Measurements from ENCODE around the gene AHRR.
"Not testable (repeated sequence)": the region's sequence is repeated elsewhere in the genome, so short reads cannot be mapped to it uniquely, and the experiment has no call there.

AHRR gene

DNA sequence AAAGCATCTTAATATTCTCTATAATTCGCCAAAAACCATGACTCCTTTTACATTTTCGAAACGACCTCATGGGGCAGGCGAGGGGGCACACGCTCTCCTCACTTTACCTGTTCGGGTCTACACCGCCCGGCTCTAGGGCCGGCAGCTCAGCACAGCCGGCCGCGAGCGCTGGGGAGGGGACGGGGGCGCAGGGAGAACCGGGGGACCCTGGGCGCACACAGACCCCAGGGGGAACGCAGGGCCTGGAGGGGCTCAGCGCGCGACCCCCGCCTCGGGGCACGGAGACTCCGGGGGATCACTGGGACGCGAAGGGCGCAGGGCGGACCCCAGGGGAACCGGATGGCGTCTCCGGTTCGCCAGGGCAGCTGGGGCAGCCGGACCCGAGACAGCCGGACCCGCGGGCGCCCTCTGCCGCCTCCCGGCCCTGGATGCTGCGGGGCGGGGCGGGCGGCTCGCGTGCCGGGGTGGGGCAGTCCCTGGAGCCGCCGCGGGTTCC is at the start of gene AHRR:
Gene AHRR (plus strand): TSS at position 485 of the 496 bp plus-strand sequence. CDS start 22,189 bp downstream, outside the sequence.
- Histone ChIP-seq H3K27ac (no peak within 1 kb of the TSS), H3K9ac (no peak within 1 kb of the TSS), H2AFZ (peak within 1 kb of the TSS; percentile 51), H3K4me2 (ENCODE audit: low read length) (peak within 1 kb of the TSS; percentile 47), H3K36me3 (ENCODE audit: control insufficient read depth, insufficient read depth, low read length) (no peaks in the 10 kb centered on the region), H3K9me3 (ENCODE audit: control insufficient read depth, low read length) (no peaks in the 10 kb centered on the region), H3K27me3 (ENCODE audit: control insufficient read depth, insufficient read depth, low read length) (no peaks in the 10 kb centered on the region), H3K4me3 (ENCODE audit: low read depth, low read length) (no peak within 1 kb of the TSS), H3K4me1 (peaks cover 8% of the 10 kb centered on the region), H3K79me2 (no peaks in the 10 kb centered on the region)
- TF ChIP-seq, protein P1, sequence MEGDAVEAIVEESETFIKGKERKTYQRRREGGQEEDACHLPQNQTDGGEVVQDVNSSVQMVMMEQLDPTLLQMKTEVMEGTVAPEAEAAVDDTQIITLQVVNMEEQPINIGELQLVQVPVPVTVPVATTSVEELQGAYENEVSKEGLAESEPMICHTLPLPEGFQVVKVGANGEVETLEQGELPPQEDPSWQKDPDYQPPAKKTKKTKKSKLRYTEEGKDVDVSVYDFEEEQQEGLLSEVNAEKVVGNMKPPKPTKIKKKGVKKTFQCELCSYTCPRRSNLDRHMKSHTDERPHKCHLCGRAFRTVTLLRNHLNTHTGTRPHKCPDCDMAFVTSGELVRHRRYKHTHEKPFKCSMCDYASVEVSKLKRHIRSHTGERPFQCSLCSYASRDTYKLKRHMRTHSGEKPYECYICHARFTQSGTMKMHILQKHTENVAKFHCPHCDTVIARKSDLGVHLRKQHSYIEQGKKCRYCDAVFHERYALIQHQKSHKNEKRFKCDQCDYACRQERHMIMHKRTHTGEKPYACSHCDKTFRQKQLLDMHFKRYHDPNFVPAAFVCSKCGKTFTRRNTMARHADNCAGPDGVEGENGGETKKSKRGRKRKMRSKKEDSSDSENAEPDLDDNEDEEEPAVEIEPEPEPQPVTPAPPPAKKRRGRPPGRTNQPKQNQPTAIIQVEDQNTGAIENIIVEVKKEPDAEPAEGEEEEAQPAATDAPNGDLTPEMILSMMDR (IDR thresholded peaks at IDR 0.05) = peak; percentile 42

DNA sequence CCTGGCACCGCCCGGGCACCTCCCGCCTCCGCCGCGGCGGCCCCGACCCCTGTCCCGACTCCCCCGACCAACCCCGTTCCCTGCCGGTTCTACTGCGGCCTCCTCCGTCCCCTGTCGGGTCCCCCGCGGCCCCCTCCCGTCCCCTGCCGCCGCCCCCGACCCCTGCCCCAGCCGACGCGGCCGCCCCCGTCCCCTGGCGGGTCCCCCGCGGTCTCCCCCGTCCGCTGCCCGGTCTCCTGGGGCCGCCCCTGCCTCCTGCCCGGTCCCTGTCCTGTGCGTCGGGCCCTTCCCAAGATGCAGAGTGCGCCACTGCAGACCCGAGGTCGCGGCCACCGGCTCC is 49.7 kb upstream of the AHRR start:
- Histone ChIP-seq H3K4me2 (ENCODE audit: low read length) (peak overlapping the region; percentile 49), H3K4me3 (ENCODE audit: low read depth, low read length) (peak overlapping the region; percentile 77), H3K79me2 (peaks cover 23% of the 10 kb centered on the region), H3K27ac (peak overlapping the region; percentile 75), H2AFZ (peak overlapping the region; percentile 36)
- H3K27me3 ChIP-seq (ENCODE audit: control insufficient read depth, insufficient read depth, low read length); H3K4me1 ChIP-seq; H3K9me3 ChIP-seq (ENCODE audit: control insufficient read depth, low read length); H3K36me3 ChIP-seq (ENCODE audit: control insufficient read depth, insufficient read depth, low read length); H3K9ac ChIP-seq: not testable (repeated sequence)

DNA sequence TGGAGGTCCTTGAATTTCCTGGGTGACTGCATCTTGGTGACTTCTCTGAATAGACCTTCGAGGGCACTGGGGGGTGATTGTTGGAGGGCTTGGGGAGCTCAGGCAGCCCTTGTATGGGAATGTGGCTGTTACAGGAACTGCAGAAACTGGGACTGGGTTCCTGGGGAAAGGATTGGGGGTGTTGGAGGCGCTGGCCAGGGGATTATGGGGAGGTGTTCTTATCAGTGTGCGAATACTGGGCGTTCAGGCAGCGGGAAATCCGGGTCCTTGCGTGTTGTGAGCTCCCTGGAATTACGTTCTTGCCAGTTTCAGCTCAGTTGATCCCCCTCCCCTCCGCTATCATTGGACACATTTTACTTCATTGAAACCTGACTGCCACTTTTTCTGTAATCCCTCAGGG is 48.4 kb upstream of the AHRR start:
- H3K4me3 ChIP-seq (ENCODE audit: low read depth, low read length); H3K36me3 ChIP-seq (ENCODE audit: control insufficient read depth, insufficient read depth, low read length); H3K4me1 ChIP-seq; H3K9me3 ChIP-seq (ENCODE audit: control insufficient read depth, low read length); H3K27ac ChIP-seq; H3K4me2 ChIP-seq (ENCODE audit: low read length); H2AFZ ChIP-seq; H3K9ac ChIP-seq; H3K27me3 ChIP-seq (ENCODE audit: control insufficient read depth, insufficient read depth, low read length): not testable (repeated sequence)
- peaks cover 27% of the 10 kb centered on the region for H3K79me2 ChIP-seq

GRCh38 chr5:273491-273890 is 48.0 kb upstream of the AHRR start:
- H3K4me2 ChIP-seq (ENCODE audit: low read length); H3K36me3 ChIP-seq (ENCODE audit: control insufficient read depth, insufficient read depth, low read length); H3K4me3 ChIP-seq (ENCODE audit: low read depth, low read length): not testable (repeated sequence)

GRCh38 chr5:274346-274745 is 47.2 kb upstream of the AHRR start:
- H3K9me3 ChIP-seq (ENCODE audit: control insufficient read depth, low read length); H3K4me3 ChIP-seq (ENCODE audit: low read depth, low read length); H3K9ac ChIP-seq; H3K36me3 ChIP-seq (ENCODE audit: control insufficient read depth, insufficient read depth, low read length); H2AFZ ChIP-seq; H3K27ac ChIP-seq; H3K4me2 ChIP-seq (ENCODE audit: low read length); H3K4me1 ChIP-seq; H3K27me3 ChIP-seq (ENCODE audit: control insufficient read depth, insufficient read depth, low read length): not testable (repeated sequence)
- H3K79me2 ChIP-seq = peaks cover 37% of the 10 kb centered on the region

More at GRCh38 chr5:273491-273890, 48.0 kb upstream of the AHRR start:
- H3K79me2 ChIP-seq = peaks cover 30% of the 10 kb centered on the region
- H2AFZ ChIP-seq; H3K27ac ChIP-seq; H3K9me3 ChIP-seq (ENCODE audit: control insufficient read depth, low read length); H3K4me1 ChIP-seq; H3K9ac ChIP-seq; H3K27me3 ChIP-seq (ENCODE audit: control insufficient read depth, insufficient read depth, low read length): not testable (repeated sequence)

- Histone ChIP-seq H2AFZ (no peak overlapping the region), H3K4me2 (ENCODE audit: low read length) (no peak overlapping the region), H3K36me3 (ENCODE audit: control insufficient read depth, insufficient read depth, low read length) (no peaks in the 10 kb centered on the region), H3K9ac (no peak overlapping the region), H3K4me1 (no peaks in the 10 kb centered on the region), H3K9me3 (ENCODE audit: control insufficient read depth, low read length) (no peaks in the 10 kb centered on the region), H3K27me3 (ENCODE audit: control insufficient read depth, insufficient read depth, low read length) (no peaks in the 10 kb centered on the region), H3K79me2 (peaks cover 62% of the 10 kb centered on the region), H3K27ac (no peak overlapping the region), H3K4me3 (ENCODE audit: low read depth, low read length) (no peak overlapping the region)
- TF ChIP-seq, protein P1 (IDR thresholded peaks at IDR 0.05) = no peak
Measured at GRCh38 chr5:278646-279045, 42.9 kb upstream of the AHRR start.

DNA sequence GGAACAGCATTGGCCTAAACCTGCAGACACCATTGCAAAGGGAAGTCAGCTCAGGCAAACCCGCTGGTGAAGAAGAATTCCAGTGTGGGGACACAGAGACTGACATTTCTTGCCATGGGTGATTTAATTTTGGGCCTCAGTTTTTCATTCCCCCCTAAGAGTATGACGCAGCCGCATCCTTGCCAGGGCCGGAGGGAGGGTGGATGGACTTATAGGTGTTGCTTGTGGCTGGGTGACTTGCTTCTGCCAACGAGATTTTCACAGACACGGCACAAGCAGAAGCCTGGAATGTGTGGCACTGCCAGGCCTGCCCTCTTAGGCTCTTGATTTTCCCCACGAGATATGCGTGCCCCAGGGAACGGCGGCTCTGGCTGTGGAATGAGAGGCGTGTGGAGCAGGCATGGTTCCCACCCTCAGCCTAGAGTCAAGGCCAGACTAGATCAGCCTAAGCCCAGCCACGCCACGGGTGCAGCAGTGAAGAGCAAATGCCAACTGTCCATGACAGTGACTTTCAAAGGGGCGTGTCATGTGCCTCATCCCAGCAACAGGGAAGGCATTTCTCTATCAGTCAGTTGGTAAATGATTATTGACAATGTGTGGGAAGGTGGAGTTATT is 42.4 kb upstream of the AHRR start:
- H3K27me3 ChIP-seq (ENCODE audit: control insufficient read depth, insufficient read depth, low read length); H3K27ac ChIP-seq; H3K4me3 ChIP-seq (ENCODE audit: low read depth, low read length); H3K9ac ChIP-seq; H3K9me3 ChIP-seq (ENCODE audit: control insufficient read depth, low read length); H2AFZ ChIP-seq; H3K4me1 ChIP-seq; H3K4me2 ChIP-seq (ENCODE audit: low read length); H3K36me3 ChIP-seq (ENCODE audit: control insufficient read depth, insufficient read depth, low read length): not testable (repeated sequence)
- H3K79me2 ChIP-seq = peaks cover 64% of the 10 kb centered on the region
